Smooth muscle cell (in vitro differentiated cells): ENCODE data around the gene YY1. TPM values are rescaled to one million over a fixed set of nuclear protein-coding genes. Genes with fewer than 3 reads are reported as not detected.

Experiments used
- DNase-seq: peaks from one replicate; lab custom pipeline; 2025; ENCODE audit not compliant: unreplicated experiment; lab: John Stamatoyannopoulos, UW
- H2AFZ ChIP-seq: fragments of 200-600 bp; sonication (generic); 2 replicates; pipeline ENCODE4 v1.6.0; 2016; ENCODE audit warnings: antibody characterized with exemption, low read depth, mild to moderate bottlenecking
- H3F3A ChIP-seq: fragments of 200-600 bp; sonication (generic); 2 replicates; pipeline ENCODE4 v1.6.0; 2017; ENCODE audit warnings: antibody characterized with exemption, low read depth
- H3K27ac ChIP-seq: fragments of 200-600 bp; sonication (generic); 2 replicates; pipeline ENCODE4 v1.5.1; 2016; ENCODE audit warnings: low read depth, mild to moderate bottlenecking
- H3K27me3 ChIP-seq: fragments of 200-600 bp; sonication (generic); 2 replicates; pipeline ENCODE4 v1.6.1; 2016; ENCODE audit warnings: low read depth, mild to moderate bottlenecking
- H3K36me3 ChIP-seq: fragments of 200-600 bp; sonication (generic); 2 replicates; pipeline ENCODE4 v1.5.1; 2016; ENCODE audit warnings: low read depth
- H3K4me1 ChIP-seq: fragments of 200-600 bp; sonication (generic); 2 replicates; pipeline ENCODE4 v1.5.1; 2016; ENCODE audit warnings: low read depth
- H3K4me2 ChIP-seq: fragments of 200-600 bp; sonication (generic); 2 replicates; pipeline ENCODE4 v1.6.0; 2016; ENCODE audit warnings: mild to moderate bottlenecking
- H3K4me3 ChIP-seq: fragments of 200-600 bp; sonication (generic); 2 replicates; pipeline ENCODE4 v1.5.1; 2016; ENCODE audit warnings: mild to moderate bottlenecking
- H3K79me2 ChIP-seq: fragments of 200-600 bp; sonication (generic); 2 replicates; pipeline ENCODE4 v1.6.0; 2016; ENCODE audit warnings: low read depth, mild to moderate bottlenecking
- H3K9ac ChIP-seq: fragments of 200-600 bp; sonication (generic); 2 replicates; pipeline ENCODE4 v1.6.0; 2016; ENCODE audit warnings: low read depth
- H3K9me3 ChIP-seq: fragments of 200-600 bp; sonication (generic); replicated peaks from 2 replicates; pipeline ENCODE4 v1.5.1; 2016; ENCODE audit warnings: low read depth
- H4K20me1 ChIP-seq: fragments of 200-600 bp; sonication (generic); 2 replicates; pipeline ENCODE4 v1.6.0; 2016; ENCODE audit warnings: low read depth
- CTCF ChIP-seq: fragments of 200-600 bp; sonication (generic); IDR thresholded peaks from 2 replicates; pipeline ENCODE4 v1.5.1; 2017; ENCODE audit warnings: borderline replicate concordance, mild to moderate bottlenecking, antibody characterized with exemption; ENCODE audit not compliant: insufficient read depth, poor library complexity, severe bottlenecking
- WGBS: methylation state at CpG from one replicate; pipeline ENCODE4 v1.1.7; 2016; ENCODE audit warnings: low lambda C conversion rate; 5-methylcytosine and 5-hydroxymethylcytosine counted together
- polyA plus RNA-seq: library from polyadenylated mRNA; unstranded; fragments of >200 nt; fragmentation: Nextera tagmentation; extraction: Ambion mirVana; gene quantifications from 2 replicates; pipeline ENCODE4 v1.2.1, GENCODE V29; 2016
- total RNA-seq: library from RNA; depleted of rRNA; stranded (reverse); fragments of >200 nt; gene quantifications from 2 replicates; pipeline ENCODE4 v1.2.3, GENCODE V29; 2014

Gene YY1
- total and polyA plus RNA-seq, 2 experiments from 2014 or later, result 28.2 to 48.7 TPM

- H3K9me3 ChIP-seq, result no peaks in the 10 kb centered on the region
- H3K4me2 ChIP-seq, result no peak overlapping the region
- DNase-seq, result no peak
- H3K4me1 ChIP-seq, result no peaks in the 10 kb centered on the region
- TF ChIP-seq CTCF, result no peak
- H3K27me3 ChIP-seq, result no peaks in the 10 kb centered on the region
- 98% methylated on average over 2 of the region's 2 CpGs for WGBS
- no peak overlapping the region for H3K4me3 ChIP-seq
- H3K36me3 ChIP-seq, result no peaks in the 10 kb centered on the region
- no peak overlapping the region for H3K9ac ChIP-seq
- H3K27ac ChIP-seq, result no peak overlapping the region
- H2AFZ ChIP-seq, result no peak overlapping the region
- H3K79me2 ChIP-seq, result peaks cover 100% of the 10 kb centered on the region
- no peaks in the 10 kb centered on the region for H3F3A ChIP-seq
- peaks cover 100% of the 10 kb centered on the region for H4K20me1 ChIP-seq
Measured at GRCh38 chr14:100250732-100251465, 12.0 kb downstream of the YY1 start.

GRCh38 chr14:100252684-100253083 lies 13.7 kb downstream of the YY1 start:
- Histone ChIP-seq H3K9me3 (no peaks in the 10 kb centered on the region), H2AFZ (no peak overlapping the region), H3K79me2 (peaks cover 100% of the 10 kb centered on the region), H3K9ac (no peak overlapping the region), H3K27me3 (no peaks in the 10 kb centered on the region), H3K27ac (no peak overlapping the region), H3K36me3 (no peaks in the 10 kb centered on the region), H4K20me1 (peaks cover 100% of the 10 kb centered on the region), H3K4me2 (no peak overlapping the region), H3K4me3 (no peak overlapping the region), H3K4me1 (no peaks in the 10 kb centered on the region), H3F3A (no peaks in the 10 kb centered on the region)
- no peak for TF ChIP-seq CTCF
- DNase-seq, result no peak

GRCh38 chr14:100256339-100256895 lies 17.5 kb downstream of the YY1 start:
- no peak for DNase-seq
- no peaks in the 10 kb centered on the region for H3K9me3 ChIP-seq
- H3K79me2 ChIP-seq, result peaks cover 100% of the 10 kb centered on the region
- no peaks in the 10 kb centered on the region for H3K4me1 ChIP-seq
- no peaks in the 10 kb centered on the region for H3K27me3 ChIP-seq
- H4K20me1 ChIP-seq, result peaks cover 100% of the 10 kb centered on the region
- no peak overlapping the region for H3K4me2 ChIP-seq
- WGBS, result 100% methylated on average over 3 of the region's 3 CpGs
- H3K4me3 ChIP-seq, result no peak overlapping the region
- peaks cover 2% of the 10 kb centered on the region for H3F3A ChIP-seq
- no peak overlapping the region for H3K9ac ChIP-seq
- H2AFZ ChIP-seq, result no peak overlapping the region
- H3K27ac ChIP-seq, result no peak overlapping the region
- no peak for TF ChIP-seq CTCF
- H3K36me3 ChIP-seq, result no peaks in the 10 kb centered on the region

- 96% methylated on average over 3 of the region's 3 CpGs for WGBS
- no peak overlapping the region for H3K4me3 ChIP-seq
- no peak overlapping the region for H3K4me2 ChIP-seq
- no peaks in the 10 kb centered on the region for H3K36me3 ChIP-seq
- no peak for DNase-seq
- H3F3A ChIP-seq, result peaks cover 21% of the 10 kb centered on the region
- H4K20me1 ChIP-seq, result peaks cover 100% of the 10 kb centered on the region
- no peaks in the 10 kb centered on the region for H3K27me3 ChIP-seq
- H3K79me2 ChIP-seq, result peaks cover 99% of the 10 kb centered on the region
- no peaks in the 10 kb centered on the region for H3K9me3 ChIP-seq
- no peak overlapping the region for H3K9ac ChIP-seq
- H3K27ac ChIP-seq, result peak overlapping the region; percentile 62
- peaks cover 4% of the 10 kb centered on the region for H3K4me1 ChIP-seq
- H2AFZ ChIP-seq, result no peak overlapping the region
- TF ChIP-seq CTCF, result no peak
Measured at GRCh38 chr14:100261621-100262020, 22.7 kb downstream of the YY1 start.
